Fibroblast of the aortic adventitia (primary cell): Measurements from ENCODE around the gene CHCHD6. TPM values are rescaled to one million over a fixed set of nuclear protein-coding genes. Genes with fewer than 3 reads are reported as not detected.
A peak's percentile ranks its signal among the peaks of the same experiment; 100 is the strongest.

Source experiments
- DNase-seq: peaks from one replicate; pipeline ENCODE4 v3.0.0-alpha.2; 2010; ENCODE audit warnings: low read depth
- H3K4me3 ChIP-seq: 2 replicates; pipeline ENCODE4 v1.5.1; 2011; ENCODE audit warnings: low read depth, mild to moderate bottlenecking, control low read depth, low read length, moderate library complexity
- total RNA-seq: library from RNA; depleted of rRNA; stranded (reverse); fragments of >200 nt; gene quantifications from 2 replicates; pipeline ENCODE4 v1.2.3, GENCODE V29; 2012; ENCODE audit warnings: low replicate concordance
- TF ChIP-seq, protein P1 (sequence below): IDR thresholded peaks from 2 replicates; pipeline ENCODE4 v1.5.1; 2011; ENCODE audit warnings: mild to moderate bottlenecking, low read length, control low read depth, inconsistent platforms; ENCODE audit not compliant: insufficient read depth

The CHCHD6 gene
- total RNA-seq, 1 donor = 10.8 TPM

DNA sequence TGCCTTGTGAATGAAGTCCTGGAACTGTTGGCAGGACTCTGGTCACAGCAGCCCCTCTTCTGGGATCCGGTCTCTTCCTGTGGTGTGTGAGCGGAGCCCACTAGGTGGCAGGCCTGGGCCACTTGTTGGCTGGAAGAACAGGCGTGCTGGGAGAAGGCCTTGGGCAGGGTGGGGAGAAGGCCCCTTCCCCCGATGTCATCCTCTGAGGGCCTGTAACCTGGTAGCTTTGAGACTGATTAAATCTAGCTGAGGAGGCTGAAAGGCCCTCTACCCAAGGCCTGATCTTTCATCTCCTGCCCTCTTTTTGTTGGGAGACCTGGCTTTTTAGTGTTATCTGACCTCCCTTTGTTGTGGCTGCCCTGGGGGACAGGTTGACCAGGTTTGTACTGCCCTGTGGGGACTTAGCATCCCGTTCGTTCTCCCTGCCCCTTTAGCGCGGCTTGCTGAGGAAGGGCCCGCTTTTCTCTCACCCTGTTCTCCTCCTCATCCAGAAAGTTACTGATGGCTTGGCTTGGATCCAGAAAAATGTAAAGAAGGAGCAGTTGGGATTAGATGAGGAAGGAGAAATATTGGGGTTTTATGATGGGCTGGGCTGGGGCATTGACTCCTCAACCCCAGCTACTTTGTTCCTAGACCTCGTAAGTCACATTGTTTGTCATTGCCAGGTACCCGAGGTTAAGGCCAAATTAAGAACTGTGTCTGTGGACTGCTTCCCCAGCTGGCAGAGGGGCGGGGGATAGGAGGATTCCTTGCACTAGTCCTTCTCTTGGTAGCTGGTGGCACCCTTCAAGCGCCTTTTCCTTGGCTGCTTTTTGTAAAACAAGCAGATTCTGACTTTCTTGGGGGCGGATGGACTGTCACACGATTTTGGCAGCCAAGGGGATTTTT, 48.5 kb downstream of the CHCHD6 start:
- TF ChIP-seq, protein P1, sequence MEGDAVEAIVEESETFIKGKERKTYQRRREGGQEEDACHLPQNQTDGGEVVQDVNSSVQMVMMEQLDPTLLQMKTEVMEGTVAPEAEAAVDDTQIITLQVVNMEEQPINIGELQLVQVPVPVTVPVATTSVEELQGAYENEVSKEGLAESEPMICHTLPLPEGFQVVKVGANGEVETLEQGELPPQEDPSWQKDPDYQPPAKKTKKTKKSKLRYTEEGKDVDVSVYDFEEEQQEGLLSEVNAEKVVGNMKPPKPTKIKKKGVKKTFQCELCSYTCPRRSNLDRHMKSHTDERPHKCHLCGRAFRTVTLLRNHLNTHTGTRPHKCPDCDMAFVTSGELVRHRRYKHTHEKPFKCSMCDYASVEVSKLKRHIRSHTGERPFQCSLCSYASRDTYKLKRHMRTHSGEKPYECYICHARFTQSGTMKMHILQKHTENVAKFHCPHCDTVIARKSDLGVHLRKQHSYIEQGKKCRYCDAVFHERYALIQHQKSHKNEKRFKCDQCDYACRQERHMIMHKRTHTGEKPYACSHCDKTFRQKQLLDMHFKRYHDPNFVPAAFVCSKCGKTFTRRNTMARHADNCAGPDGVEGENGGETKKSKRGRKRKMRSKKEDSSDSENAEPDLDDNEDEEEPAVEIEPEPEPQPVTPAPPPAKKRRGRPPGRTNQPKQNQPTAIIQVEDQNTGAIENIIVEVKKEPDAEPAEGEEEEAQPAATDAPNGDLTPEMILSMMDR = peak; percentile 94

DNA sequence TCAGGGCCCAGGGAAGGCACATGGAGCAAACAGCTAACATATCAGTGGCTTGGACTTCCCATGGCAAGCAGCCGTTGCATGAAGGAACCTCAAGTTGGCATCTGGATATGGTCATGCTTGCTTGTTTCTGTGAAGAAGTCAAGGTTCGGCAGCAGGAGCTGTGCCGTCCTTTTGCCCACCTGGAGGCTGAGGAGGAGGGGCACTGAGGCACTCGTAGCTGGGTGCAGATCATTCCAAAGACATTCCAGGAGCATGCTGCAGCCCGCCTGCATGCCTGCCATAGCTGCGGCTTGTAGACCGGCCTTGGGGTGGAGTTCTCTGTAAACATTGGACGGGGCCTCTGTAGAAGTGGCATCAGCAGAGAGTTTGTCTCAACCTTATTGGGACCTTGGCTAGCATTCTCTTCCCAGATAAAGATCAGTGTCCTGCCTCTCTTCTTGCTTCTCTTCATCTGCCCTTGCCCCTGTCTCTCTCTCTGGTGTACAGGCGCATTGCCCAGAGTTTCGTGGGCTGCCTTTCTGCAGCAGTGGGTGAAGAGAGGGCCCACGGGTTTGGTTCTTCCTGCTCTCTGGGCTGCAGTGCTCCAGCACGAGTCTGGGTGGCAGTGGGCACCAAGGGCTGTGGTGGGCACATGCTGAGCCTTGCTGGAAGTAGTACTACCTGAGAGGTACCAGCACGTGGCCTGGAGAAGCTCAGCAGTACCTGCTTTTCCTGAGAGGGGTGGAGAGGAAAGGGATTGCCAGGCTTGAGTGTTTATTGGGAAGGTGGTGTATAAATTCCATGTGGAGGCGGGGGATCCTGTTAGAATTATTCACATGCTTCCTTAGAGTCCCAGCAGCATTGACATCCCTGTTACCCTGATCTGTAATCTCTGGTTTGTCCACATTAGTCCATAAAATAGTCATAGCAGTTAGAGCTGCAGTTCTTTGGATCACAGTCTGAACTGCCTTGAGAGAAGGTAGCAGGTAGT, 49.4 kb downstream of the CHCHD6 start:
- no peak overlapping the region for H3K4me3 ChIP-seq
- TF ChIP-seq, protein P1 = no peak
- no peak for DNase-seq

More for the DNA sequence above, 48.5 kb downstream of the CHCHD6 start:
- H3K4me3 ChIP-seq = no peak overlapping the region
- peak; percentile 83 for DNase-seq

DNA sequence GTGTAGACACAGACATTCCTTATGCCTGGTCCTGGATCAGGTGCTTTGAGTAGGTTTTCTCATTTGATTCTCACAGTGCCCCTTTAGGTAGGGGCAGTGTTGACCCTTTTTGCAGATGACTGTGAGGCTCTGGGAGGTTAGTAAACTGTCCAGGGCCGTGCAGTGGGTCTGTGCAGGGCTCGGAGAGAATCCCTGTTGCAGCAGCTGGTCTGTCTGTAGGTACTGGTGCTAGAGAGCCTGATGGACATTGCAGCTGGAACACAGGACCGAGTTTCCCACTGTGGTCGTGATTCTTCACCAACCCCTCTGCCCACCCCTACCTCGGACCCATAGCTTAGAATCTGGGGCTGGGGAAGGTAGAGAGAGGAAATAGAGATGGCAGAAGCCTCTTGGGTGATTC, 51.8 kb downstream of the CHCHD6 start:
- TF ChIP-seq, protein P1 = no peak
- no peak for DNase-seq
- H3K4me3 ChIP-seq = no peak overlapping the region

DNA sequence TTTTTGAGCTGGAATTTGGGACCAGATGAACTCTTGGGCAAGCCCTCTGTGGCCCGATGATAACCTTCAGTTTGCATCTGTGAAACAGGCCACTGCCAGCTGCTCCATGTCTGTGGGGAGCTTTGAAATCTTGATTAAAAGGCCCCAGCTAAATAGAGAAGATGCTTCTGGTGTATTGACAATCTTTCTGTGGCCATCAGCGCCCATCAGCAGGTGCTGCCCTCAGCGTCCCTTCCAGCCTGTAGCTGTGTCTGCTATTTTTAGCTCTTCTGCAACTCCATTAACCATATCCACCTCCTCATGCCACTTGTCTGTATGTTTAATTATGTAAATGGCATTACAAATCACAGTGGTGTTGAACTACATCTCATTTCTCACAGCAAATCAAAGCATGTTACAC, 54.0 kb downstream of the CHCHD6 start:
- TF ChIP-seq, protein P1 = no peak
- no peak for DNase-seq
- no peak overlapping the region for H3K4me3 ChIP-seq

DNA sequence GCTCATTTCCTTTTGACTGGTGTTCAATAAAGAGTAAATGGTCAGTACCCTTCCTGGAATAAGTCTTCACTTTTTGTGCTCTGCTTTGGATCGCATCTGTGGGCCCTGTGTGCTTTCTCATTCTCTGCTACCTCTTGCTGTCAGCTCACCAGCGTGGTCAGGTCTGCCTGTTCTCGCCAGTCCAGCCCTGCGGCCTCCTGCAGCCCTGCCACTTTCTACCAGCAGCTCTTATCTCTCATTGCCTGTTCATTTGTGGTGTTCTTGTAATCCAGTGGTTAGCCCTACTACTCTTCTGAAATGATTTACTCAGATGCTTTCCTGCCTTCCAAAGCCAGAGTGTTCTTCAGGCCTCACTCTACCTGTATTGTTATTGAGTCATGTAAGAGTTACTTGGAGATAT, 54.8 kb downstream of the CHCHD6 start:
- TF ChIP-seq, protein P1 = no peak
- DNase-seq = no peak
- no peak overlapping the region for H3K4me3 ChIP-seq

DNA sequence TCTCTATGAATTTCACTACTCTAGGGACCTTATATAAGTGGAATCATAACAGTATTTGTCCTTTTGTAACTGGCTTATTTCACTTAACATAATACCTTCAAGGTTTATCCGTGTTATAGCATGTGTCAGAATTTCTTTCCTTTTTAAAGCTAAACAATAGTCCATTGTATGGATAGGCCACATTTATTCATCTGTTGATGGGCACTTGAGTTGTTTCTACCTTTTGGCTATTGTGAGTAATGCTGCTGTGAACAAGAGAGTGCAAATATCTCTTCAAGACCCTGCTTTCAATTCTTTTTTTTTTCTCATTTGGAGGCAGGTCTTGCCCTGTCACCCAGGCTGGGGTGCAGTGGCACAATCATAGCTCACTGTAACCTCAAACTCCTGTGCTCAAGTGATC, 56.5 kb downstream of the CHCHD6 start:
- H3K4me3 ChIP-seq = no peak overlapping the region
- TF ChIP-seq, protein P1 = no peak
- DNase-seq = no peak
